LHCN-M2 (cell line): ENCODE measurements around the gene TMEM253. TPM values are rescaled to one million over a fixed set of nuclear protein-coding genes. Genes with fewer than 3 reads are reported as not detected.

ENCODE experiments used
- DNase-seq: peaks from one replicate; pipeline ENCODE4 v3.0.0-alpha.2; 2012; ENCODE audit warnings: low read depth
- total RNA-seq: library from RNA; depleted of rRNA; stranded (reverse); fragments of >200 nt; gene quantifications from 2 replicates; pipeline ENCODE4 v1.2.3, GENCODE V29; 2014

TMEM253 gene
- total RNA-seq, 1 experiment from 2014 or later = not detected

- DNase-seq = peak; percentile 97
Measured at GRCh38 chr14:21103710-21104447, 3.0 kb downstream of the TMEM253 start.

GRCh38 chr14:21104448-21105060, 3.7 kb downstream of the TMEM253 start:
- DNase-seq = peak; percentile 84

GRCh38 chr14:21105095-21105494, 4.2 kb downstream of the TMEM253 start:
- DNase-seq = no peak

GRCh38 chr14:21106176-21106497, 5.3 kb downstream of the TMEM253 start:
- peak; percentile 66 for DNase-seq

- peak; percentile 74 for DNase-seq
Measured at GRCh38 chr14:21106498-21107282, 5.8 kb downstream of the TMEM253 start.

GRCh38 chr14:21107283-21107800, 6.5 kb downstream of the TMEM253 start:
- peak; percentile 45 for DNase-seq

- DNase-seq = no peak
Measured at GRCh38 chr14:21108791-21109190, 7.9 kb downstream of the TMEM253 start.

GRCh38 chr14:21109377-21110138, 8.7 kb downstream of the TMEM253 start:
- peak; percentile 34 for DNase-seq

- DNase-seq = no peak
Measured at GRCh38 chr14:21112255-21112654, 11.4 kb downstream of the TMEM253 start.

- DNase-seq = no peak
Measured at GRCh38 chr14:21113369-21113768, 12.5 kb downstream of the TMEM253 start.

GRCh38 chr14:21118933-21119332, 18.1 kb downstream of the TMEM253 start:
- DNase-seq = no peak

- DNase-seq = no peak
Measured at GRCh38 chr14:21120686-21121085, 19.8 kb downstream of the TMEM253 start.

- DNase-seq = no peak
Measured at GRCh38 chr14:21121122-21121521, 20.3 kb downstream of the TMEM253 start.

- DNase-seq = no peak
Measured at GRCh38 chr14:21123429-21123828, 22.6 kb downstream of the TMEM253 start.

- no peak for DNase-seq
Measured at GRCh38 chr14:21133901-21134300, 33.0 kb downstream of the TMEM253 start.

- peak; percentile 12 for DNase-seq
Measured at GRCh38 chr14:21136024-21136423, 35.2 kb downstream of the TMEM253 start.

GRCh38 chr14:21142357-21142756, 41.5 kb downstream of the TMEM253 start:
- no peak for DNase-seq

- no peak for DNase-seq
Measured at GRCh38 chr14:21145437-21145836, 44.6 kb downstream of the TMEM253 start.

- no peak for DNase-seq
Measured at GRCh38 chr14:21149641-21150367, 48.9 kb downstream of the TMEM253 start.
